Brain pericyte (primary cell): ENCODE measurements around the gene CD101.
A peak's percentile ranks its signal among the peaks of the same experiment; 100 is the strongest.

Experiments
- DNase-seq: peaks from one replicate; pipeline ENCODE4 v3.0.0-alpha.2; 2012; ENCODE audit warnings: low read depth, low spot score

CD101 gene

DNA sequence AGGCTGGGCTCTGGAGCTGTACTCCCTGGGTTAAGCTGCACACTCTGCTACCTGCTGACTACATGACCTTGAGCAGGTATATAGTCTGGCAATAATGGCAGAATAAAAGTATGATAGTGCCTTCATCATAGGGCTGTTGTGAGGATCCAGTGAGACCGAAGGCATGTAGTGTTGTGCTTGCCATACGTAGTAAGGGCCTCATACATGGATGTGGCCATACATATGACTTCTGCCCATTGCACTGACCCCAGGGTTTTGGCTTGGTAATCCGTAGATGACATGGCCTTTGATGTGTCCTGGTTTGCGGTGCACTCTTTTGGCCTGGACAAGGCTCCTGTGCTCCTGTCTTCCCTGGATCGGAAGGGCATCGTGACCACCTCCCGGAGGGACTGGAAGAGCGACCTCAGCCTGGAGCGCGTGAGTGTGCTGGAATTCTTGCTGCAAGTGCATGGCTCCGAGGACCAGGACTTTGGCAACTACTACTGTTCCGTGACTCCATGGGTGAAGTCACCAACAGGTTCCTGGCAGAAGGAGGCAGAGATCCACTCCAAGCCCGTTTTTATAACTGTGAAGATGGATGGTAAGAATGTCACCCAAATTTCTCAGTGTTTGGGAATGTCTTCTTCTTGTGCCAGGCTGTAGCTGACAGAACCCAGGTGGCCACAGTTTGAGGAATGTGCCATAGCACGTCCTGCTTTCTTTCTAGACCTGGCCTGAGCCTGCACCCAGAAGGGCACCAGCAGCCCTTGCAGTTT, 17.0 kb upstream of the CD101 start:
- DNase-seq, result no peak

DNA sequence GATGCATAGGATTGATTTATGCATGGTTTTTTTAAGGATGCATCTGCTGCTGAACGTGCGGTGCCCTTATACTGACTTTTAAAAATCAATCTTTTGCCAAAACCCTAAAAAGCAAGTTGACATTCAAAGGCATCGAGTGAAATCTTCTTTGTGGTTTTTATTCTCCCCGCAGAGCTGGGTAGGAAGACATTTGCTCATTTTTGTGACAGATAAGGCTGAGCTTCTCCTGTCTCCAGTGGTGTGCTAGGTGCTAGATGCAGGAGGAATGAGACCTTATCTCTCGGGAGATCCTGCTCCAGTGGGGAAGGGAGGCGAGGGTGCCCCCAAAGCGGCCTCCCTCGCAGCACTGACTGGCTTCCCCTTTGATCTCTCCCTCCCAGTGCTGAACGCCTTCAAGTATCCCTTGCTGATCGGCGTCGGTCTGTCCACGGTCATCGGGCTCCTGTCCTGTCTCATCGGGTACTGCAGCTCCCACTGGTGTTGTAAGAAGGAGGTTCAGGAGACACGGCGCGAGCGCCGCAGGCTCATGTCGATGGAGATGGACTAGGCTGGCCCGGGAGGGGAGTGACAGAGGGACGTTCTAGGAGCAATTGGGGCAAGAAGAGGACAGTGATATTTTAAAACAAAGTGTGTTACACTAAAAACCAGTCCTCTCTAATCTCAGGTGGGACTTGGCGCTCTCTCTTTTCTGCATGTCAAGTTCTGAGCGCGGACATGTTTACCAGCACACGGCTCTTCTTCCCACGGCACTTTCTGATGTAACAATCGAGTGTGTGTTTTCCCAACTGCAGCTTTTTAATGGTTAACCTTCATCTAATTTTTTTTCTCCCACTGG, 14.9 kb upstream of the CD101 start:
- no peak for DNase-seq

DNA sequence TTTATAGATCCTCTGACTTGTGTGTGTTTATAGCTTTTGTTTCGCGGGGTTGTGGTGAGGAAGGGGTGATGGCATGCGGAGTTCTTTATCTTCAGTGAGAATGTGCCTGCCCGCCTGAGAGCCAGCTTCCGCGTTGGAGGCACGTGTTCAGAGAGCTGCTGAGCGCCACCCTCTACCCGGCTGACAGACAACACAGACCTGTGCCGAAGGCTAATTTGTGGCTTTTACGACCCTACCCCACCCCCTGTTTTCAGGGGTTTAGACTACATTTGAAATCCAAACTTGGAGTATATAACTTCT, 14.4 kb upstream of the CD101 start:
- DNase-seq, result no peak

DNA sequence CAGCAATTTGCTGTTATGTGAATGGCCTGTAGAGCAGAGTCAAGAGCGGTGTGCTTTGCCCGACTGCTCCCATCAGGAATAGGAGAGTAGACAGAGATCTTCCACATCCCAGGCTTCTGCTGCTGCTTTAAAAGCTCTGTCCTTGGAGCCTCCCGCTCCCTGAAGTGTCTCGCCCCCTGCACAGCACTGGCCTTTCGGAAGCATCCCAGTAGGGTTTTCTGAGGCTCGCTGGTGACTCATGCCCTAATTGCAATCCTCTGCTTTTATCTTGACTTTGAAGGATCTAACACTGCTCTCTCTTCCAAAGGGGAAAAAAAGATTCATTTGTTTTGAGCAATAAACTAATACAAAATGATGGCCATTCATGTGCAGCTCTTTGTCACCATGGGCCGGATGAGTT, 13.3 kb upstream of the CD101 start:
- no peak for DNase-seq

DNA sequence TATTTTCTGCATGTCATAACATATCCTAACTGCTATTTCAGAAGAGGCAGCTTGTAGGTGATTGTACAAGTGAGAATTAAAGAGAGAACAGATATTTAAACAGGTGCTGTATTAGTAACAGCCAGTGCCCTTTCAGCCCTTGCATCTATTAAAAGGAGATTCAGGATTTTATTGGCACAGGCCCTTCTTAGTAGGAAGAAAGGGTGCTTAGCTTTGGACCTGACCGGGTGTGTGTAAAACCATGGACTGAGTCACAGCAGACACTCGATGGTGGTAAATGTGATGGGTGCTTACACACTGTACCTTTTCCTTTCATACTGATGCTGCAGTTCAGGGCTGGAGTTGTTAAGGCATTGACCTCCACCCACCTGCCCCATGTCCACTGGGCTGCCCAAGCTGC, 12.7 kb upstream of the CD101 start:
- DNase-seq, result no peak

DNA sequence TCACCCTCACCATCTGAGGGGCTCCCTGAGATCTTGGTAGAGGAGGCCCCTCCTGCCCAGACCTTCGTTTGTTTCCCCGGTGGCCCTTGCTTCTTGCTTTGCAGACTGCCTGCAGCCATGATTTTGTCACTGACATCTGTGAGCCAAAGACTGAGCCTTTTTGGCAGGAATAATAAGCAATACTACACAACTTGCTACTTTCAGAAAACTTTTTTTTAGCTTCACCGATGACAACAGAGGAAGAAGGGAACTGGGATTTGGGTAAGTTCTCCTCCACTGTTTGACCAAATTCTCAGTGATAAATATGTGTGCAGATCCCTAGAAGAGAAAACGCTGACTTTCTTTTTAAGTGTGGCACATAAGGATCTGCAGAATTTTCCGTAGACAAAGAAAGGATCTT, 11.7 kb upstream of the CD101 start:
- no peak for DNase-seq

DNA sequence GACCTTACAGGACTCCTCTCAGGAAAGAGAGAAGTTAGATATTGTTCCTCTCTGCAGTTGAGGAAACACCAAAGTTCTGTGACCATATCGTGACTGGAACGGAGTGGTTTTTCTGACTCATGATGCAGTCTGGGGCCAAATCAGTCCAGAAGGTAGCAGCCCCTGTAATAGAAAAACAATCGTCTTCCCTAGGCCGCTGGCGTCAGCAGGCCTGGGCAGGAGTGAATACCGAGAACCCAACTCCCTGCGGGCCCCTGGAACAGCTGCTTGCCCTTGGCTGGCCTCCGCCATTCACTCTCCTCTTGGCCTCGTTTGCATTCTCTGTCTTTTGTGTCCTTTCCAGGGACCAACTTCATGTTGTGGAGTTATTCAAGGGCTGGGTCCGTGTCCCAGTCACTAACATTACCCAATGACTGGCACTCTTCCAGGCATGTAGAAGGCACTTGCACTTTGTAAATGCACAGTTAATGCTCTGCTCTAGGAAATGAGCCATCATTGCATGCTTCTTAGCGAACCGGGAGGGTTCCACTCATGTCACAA, 10.9 kb upstream of the CD101 start:
- DNase-seq, result peak; percentile 84

DNA sequence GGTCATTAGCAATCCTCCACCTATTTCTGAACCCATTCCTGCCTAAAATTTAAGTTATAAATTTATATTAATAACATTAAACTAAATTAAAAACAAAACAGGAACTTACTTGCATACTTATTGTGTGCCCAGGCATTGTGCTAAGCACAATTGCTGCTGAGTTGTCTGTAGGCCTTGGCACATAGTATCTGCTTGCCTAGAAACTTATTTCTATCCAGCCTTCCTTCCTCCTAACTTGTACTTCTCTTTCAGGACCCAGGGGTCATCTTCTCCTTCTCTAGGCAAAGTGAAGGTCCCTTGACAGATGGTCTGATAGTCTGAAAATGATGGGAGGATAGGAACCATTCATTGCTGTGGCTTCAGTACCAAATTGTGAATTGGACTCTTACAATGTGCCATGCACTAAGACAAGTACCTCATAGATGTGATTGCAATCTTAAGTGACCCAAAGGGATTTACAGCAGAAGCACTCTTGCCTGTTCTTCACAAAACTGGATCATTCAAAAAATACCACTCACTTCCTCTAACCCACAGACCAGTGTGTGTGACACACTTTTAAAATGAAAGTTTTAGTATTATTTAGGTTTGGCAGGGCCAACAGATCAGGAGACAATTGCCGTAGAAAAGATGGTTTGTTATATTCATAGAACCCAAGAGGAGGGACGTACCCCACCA, 10.3 kb upstream of the CD101 start:
- DNase-seq, result no peak

DNA sequence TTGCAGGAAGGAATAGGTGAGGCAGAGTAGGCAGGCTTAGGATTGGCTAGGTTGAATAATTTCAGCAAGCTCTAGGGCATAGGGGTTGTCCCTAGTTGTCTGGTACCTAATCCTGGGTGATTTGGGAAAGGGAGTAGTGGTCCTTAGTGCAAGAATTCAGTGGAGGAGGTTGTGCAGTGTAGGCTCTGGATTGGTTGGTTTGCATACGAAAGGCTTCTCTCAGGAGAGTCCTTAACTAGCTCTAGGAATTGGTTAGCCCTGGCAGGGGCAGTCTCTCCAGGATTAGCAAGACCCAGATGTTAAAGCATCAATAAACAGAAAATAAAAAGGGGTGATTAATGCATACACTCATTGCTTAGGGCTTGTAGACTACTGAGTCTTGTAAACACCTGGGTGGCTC, 9.6 kb upstream of the CD101 start:
- DNase-seq, result no peak

DNA sequence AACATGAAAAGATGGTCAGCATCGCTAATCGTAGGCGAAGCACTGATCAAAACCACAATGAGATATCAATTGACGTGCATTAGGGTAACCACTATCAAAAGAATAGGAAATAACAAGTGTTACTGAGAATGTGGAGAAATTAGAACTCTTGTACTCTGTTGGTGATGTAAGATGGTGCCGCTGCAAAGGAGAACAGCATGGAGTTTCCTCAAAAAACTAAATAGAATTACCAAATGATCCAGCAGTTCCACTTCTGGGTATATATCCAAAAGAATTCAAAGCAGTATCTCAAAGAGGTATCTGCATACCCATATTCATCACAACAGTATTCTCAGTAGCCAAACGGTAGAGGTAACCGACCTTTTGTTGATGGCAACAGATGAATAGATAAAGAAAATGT, 8.3 kb upstream of the CD101 start:
- DNase-seq, result no peak

DNA sequence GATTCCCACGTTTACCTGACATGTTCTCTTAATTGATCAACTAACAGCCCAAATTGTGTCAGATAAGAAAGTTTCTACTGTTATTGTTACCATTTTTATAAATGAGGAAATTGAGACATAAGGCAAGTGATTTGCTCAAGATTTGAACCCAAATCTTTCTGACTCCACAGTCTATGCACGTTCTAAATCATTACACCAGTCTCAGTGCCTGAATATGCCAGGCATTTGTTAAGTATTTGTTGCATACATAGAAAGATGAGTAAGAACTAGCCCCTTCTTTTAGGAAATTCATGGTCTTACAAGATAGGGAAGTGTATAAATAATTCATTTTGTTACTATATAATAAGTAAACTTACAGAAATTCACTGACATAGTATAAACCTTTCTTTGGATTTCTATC, 7.1 kb upstream of the CD101 start:
- no peak for DNase-seq

DNA sequence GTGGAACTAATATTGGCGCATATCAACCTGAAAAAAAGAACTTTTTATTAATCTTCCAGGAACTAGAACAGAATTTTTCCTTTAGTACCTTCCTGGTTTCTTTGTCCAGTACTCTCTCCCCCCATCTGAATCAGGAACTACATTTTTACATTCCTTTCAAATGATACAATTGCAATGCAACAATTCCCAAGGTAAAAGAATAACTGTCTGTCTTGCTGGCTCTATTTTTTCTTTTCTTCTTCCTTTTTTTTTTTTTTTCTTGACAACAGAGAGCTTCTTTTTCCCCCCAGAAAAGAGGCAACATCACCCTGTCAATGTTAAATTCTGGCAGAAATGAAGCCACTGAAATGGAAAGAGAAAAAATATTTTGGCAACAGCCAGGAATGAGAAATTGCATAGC, 4.5 kb upstream of the CD101 start:
- no peak for DNase-seq

DNA sequence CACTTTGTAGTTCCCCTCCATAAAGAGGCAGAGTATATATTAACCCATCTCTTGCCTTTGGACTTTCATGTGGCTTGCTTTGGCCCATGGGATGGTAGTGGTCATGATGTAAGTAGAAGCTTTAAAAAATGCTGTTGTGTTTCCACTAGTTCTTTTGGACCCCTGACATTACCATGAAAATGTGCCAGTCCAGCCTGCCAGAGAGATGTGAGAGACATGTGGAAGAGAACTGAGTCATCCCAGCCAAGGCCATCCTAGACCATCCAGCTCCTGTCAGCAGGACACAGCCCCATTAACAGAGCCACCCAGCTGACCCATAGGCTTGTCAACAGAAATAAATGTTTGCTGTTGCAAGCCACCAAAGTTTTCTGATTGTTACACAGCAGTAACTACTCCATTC, 3.9 kb upstream of the CD101 start:
- no peak for DNase-seq

DNA sequence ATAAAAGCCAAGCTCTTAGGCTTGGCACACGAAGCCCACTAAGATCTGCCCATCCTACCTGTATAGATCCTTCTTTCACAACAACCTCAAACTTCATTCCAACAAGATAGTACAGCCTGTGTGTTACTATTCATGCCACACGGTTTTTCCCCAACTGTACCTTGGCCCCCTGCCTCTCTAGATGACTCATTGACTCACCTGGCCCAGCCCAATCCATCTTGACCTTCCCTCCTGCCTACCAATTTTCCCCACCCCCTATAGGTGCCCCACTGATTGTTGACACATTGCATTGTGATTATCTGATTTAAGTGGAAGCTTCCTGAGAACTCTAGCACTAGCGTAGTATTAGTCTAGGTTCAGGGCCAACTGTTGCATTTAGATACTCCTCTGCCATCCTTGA, 2.0 kb upstream of the CD101 start:
- DNase-seq, result no peak

DNA sequence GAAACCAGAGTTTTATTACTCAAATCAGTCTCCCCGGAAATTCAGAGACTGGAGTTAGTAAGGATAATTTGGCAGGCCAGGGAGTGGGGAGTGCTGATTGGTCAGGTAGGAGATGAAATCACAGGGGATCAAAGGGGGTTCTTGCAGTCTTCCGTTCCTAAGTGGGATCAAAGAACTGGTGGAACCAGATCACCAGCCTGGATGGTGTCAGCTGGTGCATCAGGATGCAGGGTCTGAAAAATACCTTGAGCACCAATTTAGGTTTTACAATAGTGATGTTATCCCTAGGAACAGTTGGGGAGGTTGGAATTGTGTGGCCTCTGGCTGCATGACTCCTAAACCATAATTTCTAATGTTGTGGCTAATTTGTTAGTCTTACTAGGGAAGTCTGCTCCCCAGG, 1.4 kb upstream of the CD101 start:
- no peak for DNase-seq

DNA sequence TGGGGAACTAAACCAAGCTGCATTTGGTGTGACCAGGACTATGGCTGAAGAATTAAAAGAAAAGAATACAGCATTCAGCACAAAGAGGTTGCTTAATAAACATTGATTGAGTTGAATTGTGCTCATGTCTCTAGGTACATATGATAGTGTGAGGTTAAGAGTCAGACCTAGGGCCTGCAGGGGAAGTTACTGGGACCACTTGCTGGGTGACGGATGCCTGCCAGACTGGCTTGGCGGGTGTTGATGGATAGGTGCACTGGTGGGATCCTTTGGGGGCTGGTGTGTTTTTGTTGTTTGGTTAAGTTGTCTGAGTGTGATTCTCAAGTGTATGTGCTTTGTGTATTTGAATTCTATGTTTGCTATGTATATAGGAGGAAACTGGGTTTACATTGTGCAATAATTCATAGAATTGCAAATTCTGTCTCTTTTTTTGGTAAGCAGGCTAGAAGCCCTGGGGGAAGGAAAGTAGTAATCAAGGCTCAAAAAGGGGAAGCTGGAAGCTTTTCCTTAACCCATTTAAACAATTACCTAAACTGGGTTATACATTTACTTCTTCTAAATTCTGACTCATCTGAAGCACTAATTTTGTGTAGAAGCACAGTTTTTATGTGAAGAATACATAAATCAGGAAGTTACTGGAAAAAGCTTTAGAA, 1.8 kb downstream of the CD101 start:
- DNase-seq, result no peak

DNA sequence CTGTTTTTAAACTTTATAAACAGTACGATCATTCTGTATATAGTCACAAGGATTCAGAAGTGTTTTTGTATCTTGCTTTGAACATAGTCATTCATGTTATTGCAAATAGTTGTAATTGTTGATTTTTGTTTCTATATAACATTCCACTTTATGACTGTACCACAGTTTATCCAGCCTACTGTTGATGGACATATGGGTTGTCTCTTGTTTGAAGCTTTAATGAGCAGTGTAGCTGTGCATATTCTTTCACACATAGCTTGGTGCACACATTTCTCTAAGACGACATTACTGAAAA, 6.1 kb downstream of the CD101 start:
- DNase-seq, result no peak

DNA sequence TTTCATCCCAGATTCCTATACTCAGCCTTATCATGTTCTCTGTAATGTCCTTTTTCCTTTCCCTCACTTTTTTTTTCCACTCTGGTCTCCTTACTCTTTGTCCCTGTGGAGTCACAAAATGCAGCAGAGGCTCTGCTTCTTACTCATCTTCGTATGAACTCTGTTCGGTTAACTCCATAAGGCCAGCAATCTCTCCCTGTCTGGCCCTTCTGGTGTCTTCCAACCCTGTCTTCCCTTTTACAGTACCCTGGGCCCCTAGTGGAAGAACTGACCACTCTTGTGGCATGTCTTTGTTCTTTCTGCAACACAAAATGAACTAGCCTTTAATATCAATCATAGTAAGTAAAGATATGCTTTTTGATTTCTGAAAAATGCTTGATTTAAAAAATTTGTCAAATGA, 7.1 kb downstream of the CD101 start:
- no peak for DNase-seq

DNA sequence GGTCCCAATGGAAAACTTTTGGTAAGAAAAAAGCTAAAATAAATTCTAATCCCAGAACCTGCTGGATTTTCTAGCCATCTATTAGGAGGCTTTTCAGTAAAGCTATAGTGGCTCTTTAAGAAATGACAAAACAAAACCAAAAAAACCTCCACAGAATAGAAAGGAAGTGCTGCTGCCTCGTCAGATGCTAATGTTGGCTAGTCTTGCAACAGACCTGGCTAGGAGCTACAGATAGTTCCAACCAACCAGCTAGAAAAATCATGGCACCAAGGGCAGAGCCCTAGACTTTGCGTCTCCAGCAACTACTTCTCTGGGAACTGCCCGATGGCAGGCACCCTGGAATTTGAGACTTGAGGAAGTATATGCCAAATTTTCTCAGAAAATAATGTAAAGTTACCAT, 7.6 kb downstream of the CD101 start:
- no peak for DNase-seq

DNA sequence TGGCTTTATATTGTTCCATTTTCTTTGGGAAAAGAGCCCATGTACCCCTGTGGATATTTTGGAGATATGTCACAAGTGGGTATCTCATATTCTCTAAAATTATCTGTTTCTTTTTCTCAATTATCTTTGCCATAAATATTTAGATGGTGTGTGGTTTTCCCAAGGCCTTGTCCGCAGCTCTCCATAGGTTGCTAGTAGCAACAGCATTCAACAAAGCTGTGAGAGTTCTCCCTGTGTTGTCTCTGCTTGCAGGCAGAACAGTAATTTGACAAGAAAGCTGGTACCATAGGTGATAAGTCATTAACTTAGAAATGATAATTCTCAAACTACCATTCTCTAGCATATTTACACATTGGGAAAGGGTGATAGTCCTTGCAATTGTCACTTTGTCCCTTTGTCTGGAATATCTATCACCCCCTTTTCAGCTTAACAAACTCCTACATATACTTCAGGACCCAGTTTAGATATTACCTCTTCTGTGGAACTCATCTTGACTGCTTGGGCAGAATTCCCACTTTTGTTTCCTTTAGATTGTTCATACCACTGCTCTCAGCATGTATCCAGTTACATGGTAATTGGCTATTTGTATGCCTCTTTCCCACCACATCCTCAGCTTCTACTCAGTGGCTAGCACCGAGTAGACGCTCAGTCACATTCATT, 8.9 kb downstream of the CD101 start:
- no peak for DNase-seq

DNA sequence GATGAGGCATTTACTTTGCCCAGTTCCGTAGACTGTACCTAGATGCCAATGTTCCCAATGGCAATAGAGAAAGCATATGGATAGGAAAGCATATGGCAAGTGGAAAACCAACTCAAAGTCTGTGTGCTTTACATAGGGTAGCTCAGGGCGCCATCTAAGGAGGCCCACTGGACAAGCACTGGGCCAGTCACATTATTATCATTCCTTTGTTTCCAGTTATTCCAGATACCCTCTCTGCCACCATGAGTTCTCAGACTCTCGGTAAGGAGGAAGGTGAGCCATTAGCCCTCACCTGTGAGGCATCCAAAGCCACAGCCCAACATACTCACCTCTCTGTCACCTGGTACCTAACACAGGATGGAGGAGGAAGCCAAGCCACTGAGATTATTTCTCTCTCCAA, 9.8 kb downstream of the CD101 start:
- no peak for DNase-seq

DNA sequence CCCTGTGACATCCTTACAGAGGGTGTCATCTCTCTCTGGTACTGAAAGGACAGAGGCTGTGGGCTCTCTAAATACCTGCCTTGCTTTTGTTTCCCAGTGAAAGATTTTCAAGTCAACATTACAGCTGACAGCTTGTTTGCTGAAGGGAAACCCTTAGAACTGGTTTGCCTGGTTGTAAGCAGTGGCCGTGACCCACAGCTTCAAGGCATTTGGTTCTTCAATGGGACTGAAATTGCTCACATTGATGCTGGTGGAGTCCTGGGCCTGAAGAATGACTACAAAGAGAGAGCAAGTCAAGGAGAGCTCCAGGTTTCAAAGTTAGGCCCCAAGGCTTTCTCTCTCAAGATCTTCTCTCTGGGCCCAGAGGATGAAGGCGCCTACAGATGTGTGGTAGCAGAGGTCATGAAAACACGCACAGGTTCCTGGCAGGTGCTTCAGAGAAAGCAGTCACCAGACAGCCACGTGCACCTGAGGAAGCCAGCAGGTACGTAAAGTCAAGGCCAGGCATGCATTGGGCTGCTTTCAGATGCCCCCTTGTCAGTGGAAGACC, 11.8 kb downstream of the CD101 start:
- no peak for DNase-seq
